GF-D8 (cell line): ENCODE measurements around the gene CNTN4.

ENCODE experiments used
- DNase-seq: peaks from one replicate; lab custom pipeline; 2025; lab: John Stamatoyannopoulos, UW

The CNTN4 gene

DNA sequence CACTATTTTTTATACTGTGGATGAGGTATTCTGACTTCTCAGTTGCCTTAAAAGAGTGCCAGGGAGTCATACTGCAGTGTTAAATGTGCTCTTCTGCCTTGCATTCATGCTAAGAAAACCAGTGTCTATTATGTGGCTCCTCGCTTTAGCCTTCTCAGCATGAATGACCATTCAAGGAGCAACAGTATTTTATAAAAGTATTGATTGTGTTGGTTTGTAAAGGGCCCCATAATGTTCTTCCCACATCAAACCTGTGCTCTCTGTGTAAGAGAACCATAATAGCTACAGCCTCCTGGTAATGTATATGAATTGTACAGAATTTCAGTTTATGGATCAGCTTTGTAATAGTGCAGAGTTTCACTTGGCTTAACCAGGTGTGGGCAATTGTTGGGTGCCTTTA is 316.4 kb downstream of the CNTN4 start:
- no peak for DNase-seq

DNA sequence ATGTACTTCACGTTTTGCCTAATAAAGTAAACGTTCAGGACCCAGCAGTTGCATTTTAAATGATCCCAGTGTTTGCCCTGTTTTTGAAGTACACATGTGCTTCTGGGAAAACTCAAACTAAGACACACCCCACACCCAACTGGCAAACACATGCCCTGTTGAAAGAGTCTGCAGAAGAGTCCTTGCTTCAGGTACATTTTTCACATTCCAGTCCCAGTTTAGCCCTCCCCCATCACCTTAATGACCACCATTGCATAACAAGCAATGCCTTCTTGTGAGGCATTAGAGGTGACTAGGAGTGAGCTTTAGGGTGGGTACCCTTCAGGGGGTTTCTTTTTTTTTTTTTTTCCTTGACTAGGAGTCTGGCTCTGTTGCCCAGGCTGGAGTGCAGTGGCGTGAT is 322.3 kb downstream of the CNTN4 start:
- DNase-seq: no peak

DNA sequence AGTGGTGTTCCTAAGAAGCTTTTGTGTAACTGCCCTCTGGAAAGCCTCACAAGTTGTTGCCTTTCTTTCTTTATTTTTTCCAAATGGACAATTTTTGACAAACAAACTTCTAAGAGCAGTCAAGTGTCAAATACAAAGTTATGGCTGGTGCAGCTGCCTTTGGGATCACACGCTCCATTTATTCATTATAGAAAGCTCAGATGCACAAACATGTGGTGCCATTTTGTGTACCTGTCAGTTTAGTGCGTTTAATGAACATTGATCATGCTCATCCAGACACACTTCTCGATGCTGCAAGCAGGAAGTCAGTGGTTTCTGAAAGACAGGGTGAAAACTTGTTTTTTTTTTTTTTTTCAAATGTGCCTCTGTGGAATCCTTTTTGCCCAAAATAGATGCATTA is 324.5 kb downstream of the CNTN4 start:
- no peak for DNase-seq

DNA sequence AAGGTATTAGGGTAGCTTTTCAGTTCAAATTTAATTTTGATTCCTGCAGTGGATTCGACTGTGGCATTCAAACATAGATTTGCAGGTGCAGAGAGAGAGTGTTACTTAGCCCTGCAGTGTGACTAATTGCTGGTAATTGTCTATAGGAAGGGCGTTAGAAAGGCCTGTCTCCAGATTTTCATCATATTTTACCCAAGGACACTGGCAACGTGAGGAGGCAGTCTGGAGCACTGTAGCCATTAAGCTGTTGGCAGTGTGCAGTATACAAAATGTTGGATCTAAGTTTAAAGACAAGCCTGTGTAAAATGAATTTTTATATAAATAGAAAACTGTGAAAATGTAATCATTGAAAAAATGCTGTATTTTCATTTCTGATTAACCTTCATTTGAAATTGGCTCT is 342.9 kb downstream of the CNTN4 start:
- DNase-seq: no peak

GRCh38 chr3:2446146-2446545 is 347.5 kb downstream of the CNTN4 start:
- DNase-seq: no peak

GRCh38 chr3:2452249-2452648 is 353.6 kb downstream of the CNTN4 start:
- no peak for DNase-seq

DNA sequence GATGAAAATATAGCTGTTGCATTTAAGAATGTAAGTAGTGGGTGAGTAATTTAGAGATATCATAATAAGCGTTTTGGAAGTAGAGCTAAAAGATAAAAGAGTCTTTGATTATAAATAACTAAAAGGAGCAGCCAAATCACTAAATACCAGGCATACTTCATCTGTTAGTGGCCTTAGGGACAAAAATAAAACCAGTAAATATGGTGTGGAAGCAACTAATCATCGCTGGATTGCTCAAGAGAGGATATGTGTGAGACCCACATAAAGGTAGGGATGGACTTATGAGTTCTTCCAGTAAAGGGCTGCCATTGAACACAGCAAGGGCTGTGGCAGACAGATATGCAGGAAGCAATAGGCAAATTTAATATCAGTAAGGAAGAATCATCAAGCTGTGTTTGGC is 356.2 kb downstream of the CNTN4 start:
- DNase-seq: no peak

DNA sequence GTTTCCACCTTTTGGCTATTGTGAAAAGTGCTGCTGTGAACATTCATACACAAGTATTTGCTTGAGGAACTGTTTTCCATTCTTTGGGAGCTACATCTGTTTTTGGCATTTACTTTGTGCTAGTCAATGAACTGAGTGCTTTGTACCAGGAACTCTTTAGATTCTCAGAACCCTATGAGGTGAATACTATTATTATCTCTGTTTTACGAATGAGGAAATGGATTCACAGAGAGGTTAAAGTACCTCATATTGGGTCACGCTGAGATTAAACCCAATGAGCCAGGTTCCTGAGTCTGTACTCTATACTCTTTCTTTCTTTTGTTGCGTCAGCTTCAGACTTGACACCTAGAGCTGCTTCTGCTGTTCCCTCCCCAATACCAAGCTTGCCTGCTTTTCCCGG is 358.1 kb downstream of the CNTN4 start:
- no peak for DNase-seq

DNA sequence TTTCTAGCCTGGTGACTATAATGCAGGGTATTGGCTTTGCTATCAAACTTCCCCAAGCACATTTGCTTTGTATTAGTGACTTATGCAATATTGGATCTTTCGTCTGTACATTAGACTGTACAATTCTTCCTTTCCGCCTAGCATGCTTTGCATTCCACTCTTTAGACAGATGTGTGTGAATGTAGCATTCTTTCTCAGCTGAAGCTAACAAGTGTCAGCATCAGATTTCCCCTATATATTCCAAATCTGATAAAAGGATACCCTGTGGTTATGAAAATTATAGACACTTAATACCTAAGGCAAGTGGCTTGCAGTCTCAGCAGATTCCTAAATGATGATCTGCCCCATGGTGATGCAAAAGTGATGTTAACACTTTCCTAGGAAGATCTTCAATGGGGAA is 360.1 kb downstream of the CNTN4 start:
- DNase-seq: no peak

DNA sequence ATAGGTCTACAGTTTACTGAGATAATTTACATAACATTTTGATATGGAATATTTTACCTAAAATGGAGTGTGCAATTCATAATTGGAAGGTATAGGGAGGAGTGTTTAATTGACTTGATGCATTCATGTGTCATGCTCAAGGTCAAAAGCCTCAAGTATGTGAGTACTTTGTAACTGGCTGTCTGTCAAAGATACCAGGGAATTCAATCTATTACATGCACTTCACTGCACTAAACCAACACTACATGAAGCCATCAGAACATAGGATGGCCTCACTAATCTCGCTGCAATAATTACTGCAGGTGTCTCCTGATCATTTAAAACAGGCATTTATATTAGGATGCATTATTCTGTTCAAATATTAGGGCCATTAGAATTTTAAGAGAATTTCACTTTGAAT is 367.2 kb downstream of the CNTN4 start:
- no peak for DNase-seq

DNA sequence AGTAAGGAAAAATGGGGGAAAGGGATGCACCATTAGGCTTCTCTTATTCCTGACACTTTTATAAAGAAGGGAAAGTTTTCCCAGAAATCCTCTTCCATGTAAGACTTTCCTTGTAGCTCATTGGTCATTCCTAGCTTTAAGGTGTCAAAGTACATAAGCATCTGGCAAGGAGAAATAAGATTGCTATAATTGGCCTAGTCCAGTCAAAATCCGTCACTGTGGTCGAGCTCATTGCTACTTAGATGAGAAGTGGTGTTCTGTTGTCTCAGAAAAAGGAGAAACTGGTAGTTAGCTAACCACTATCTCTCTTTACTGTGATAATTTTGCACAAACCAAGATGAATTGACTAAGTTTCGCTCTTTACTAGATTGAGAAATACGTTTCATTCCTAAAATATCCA is 370.1 kb downstream of the CNTN4 start:
- no peak for DNase-seq

- no peak for DNase-seq
Observed at GRCh38 chr3:2476996-2477395, 378.3 kb downstream of the CNTN4 start.

DNA sequence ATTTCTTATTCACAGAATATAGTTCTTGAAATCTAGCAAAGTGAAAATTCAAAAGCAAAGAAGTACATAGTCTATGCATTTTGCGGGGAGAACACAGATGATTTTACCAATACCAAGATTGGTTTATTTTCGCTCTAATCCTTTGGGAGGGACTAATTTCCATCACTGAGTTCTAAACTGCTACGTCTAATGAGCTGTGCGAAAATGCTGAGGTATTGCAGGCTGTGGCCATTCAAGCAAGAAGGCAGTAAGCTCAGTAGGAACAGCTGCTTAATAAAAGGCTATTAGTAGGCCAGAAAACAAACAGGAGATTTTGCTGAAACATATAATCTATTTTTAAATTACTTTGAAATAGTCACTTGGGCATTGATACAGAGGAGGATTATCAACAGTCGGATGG is 379.0 kb downstream of the CNTN4 start:
- DNase-seq: no peak

DNA sequence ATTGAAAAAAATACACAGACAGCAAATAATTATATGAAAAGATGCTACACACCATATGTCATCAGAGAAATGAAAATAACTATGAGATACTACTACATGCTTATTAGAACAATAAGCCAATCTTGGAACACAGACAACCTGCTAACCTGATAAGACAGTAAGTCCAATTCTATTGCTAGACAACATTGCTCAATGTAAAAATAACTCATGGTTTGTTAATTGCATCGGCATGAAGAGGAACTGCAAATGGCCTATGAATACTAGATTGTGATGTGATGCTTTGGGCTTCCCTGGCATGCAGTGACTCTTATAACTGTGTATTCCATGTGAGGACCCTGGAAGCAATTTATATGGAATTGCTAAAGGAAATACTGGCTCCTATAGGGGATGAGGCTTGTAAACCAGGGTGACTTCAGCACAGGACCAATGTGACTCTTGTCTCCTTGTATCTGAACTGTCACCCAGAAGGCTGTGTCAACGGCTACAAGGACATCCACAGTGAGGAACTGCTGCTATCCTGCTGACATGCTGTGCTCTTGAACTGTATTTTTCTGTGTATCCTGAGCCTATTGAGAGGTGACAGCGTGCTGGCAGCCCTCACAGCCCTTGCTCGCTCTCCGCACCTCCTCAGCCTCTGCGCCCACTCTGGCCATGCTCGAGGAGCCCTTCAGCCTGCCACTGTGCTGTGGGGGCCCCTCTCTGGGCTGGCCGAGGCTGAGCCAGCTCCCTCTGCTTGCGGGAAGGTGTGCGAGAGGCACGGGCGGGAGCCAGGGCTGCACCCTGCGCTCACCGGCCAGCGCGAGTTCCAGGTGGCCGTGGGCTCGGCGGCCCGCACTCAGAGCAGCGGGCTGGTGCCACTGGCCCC is 385.7 kb downstream of the CNTN4 start:
- no peak for DNase-seq

GRCh38 chr3:2485027-2485375 is 386.3 kb downstream of the CNTN4 start:
- no peak for DNase-seq

- DNase-seq: no peak
Observed at GRCh38 chr3:2495746-2496145, 397.1 kb downstream of the CNTN4 start.

DNA sequence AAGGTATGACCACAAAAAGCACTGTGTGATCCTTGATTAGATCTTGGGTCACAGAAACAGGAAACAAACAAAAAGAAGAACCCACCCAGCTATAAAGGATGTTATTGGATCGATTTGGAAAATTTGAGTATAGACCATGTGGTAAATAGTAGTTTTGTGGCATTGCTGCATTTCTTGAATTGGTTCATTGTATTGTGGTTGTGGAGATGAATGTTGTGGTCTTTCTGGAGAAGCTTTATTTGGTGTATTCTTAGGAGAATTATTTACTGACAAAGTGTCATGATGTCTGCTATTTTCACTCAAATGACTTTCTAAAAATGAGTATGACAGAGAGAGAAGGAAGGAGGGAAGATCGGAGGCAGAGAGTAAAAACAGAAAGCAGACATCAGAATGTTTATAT is 406.2 kb downstream of the CNTN4 start:
- no peak for DNase-seq

DNA sequence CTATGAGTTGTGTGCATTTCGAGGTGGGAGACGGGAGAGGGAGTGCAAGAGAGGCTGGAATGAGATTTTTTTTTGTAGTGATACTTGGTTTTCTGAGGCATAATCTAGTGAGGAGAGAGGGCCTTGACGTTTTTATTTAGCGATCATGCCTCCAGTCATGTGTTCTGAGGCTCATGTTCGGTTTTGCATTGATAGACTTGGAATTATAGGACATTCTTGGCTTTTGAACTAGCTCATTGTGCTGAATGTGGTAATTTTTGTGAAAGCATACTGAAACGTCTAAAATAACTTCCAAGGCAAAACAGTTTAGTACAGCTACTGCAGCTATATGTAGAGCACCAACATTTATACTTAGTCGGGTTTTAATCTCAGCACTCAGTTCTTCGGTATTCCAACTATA is 408.1 kb downstream of the CNTN4 start:
- DNase-seq: no peak

- DNase-seq: no peak
Observed at GRCh38 chr3:2510591-2511145, 412.0 kb downstream of the CNTN4 start.

DNA sequence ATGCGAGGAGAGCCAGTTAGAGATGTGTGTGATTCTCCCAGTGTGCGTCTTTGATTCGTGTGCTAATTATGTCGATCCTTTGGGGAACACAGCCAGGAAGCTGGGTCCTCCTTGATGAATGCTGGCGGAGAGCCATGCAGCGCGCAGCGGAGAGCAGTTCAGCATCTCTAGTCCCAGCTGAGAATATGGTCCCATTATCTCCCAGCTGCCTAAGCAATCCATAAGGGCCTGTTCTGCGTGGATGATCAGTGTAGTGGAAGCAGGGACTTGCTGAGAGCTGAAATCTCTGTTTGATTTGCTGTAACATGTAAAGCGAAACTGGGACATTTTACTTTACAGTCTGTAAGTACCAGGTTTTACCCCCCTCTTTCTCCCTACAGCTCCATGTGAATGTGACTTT is 412.7 kb downstream of the CNTN4 start:
- no peak for DNase-seq

DNA sequence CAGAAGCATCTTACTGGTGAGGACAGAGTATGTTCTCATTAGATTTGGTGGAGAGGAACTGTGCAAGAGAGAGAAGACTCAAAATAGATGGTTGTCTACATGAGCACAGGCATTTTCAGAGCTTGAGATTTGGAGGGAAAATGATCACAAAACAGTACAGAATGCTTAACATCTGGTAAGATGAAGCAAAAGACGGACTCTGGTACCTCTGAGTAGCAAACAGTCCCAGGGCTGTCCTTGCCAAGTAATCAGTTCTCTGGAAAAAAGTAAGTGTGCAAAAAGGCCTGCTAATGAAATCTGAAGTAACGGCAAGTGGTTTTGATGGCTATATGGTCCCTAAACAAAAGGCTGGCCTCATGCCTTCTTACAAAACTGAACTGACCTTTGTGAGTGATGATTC is 414.2 kb downstream of the CNTN4 start:
- no peak for DNase-seq

GRCh38 chr3:2513986-2514385 is 415.3 kb downstream of the CNTN4 start:
- no peak for DNase-seq

GRCh38 chr3:2516762-2517441 is 418.2 kb downstream of the CNTN4 start:
- DNase-seq: no peak
